ENCODE results near the gene RGMB.

DNA sequence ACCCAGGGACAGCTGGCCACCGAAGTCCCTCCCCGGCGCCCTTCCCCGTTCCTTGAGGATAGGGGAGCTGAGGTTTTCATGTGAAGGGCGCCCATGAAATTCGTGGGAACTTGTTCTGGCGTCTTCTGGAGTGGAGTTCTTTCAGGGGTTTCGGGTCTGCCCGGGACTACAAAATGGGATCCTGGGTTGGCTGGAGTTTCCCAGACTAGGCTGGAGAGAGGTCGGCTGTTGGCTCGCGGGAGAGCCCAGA, 3.6 kb upstream of the RGMB start:
- TF ChIP-seq, protein P1, sequence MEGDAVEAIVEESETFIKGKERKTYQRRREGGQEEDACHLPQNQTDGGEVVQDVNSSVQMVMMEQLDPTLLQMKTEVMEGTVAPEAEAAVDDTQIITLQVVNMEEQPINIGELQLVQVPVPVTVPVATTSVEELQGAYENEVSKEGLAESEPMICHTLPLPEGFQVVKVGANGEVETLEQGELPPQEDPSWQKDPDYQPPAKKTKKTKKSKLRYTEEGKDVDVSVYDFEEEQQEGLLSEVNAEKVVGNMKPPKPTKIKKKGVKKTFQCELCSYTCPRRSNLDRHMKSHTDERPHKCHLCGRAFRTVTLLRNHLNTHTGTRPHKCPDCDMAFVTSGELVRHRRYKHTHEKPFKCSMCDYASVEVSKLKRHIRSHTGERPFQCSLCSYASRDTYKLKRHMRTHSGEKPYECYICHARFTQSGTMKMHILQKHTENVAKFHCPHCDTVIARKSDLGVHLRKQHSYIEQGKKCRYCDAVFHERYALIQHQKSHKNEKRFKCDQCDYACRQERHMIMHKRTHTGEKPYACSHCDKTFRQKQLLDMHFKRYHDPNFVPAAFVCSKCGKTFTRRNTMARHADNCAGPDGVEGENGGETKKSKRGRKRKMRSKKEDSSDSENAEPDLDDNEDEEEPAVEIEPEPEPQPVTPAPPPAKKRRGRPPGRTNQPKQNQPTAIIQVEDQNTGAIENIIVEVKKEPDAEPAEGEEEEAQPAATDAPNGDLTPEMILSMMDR (IDR thresholded peaks at IDR 0.05) = no peak
- no peak for TF ChIP-seq EZH2 (IDR thresholded peaks at IDR 0.05; ENCODE audit: borderline replicate concordance, insufficient read depth, low read depth, low read length, poor library complexity, severe bottlenecking)

All from B cell (primary cell).